NCI-H187 (cell line): ENCODE results near the gene SRGAP3.
"Not testable (repeated sequence)": the region's sequence is repeated elsewhere in the genome, so short reads cannot be mapped to it uniquely, and the experiment has no call there.

Source experiments
- DNase-seq, 2 experiments: peaks; one replicate each; lab custom pipeline; 2025; lab: John Stamatoyannopoulos, UW

The SRGAP3 gene

DNA sequence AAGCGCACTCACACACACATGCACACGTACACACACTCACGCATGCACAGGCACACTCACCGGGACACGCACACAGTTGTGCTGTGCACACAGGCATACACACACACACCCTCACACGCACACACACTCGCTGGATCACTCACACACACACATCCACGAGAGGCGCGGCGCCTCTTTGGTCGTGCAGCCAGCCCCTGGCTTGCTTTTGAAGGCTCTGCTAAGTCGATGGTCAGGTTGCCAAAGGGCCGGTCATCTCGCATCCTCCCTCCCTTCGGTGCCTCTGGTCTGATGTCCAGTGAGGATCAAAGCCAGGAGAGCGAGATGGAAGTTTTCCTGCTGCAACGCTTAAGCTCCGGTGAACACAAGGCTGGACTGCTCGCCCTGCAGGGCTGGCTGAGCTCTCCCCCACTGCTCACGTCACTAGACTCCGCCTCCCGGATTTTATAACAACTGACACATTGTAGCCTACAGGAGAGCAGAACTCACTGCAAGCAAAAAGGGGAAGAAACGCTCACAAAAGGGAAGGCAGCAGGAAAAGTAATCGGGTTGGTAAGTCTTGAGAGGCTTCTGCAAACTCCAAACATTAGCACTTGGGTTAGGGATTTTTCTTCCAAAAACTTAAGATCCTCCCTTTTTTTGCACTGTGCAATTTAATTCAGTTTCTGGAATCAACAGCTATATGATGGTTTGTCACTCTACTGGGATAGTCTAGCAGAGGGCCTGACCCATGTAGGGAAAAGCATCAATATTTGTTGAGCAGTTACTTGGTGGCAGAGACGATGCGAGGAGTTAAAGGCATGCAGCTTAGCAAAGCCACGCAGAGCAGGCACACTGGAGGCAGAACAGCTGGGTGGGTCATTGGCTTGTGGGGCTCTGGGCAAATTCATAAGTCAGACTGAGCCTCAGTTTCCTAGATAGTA lies at the start of gene SRGAP3:
TSS of gene SRGAP3 (minus strand) at position 374 of the 920 bp plus-strand sequence. CDS start 695 bp downstream, outside the sequence.
- DNase-seq, result peak; percentile 39 to 53

DNA sequence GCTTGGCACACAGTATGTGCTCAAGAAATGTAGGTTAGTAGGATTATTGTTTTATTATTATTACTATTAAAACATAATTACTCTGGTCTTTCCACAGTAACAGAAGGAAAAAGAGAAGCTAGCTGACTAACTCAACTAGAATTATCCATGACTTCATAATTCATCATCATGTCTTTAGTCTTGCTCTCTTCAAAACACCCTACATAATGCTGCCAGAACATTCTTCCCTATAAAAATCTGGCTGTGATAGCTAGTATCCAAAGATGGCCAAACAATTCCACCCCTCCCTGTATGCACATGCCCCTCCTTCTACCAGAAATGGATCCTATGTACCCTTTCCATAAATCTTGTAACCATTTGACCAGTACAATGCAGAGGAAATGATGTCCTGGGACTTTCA lies 48.8 kb upstream of the SRGAP3 start:
- DNase-seq, result no peak

DNA sequence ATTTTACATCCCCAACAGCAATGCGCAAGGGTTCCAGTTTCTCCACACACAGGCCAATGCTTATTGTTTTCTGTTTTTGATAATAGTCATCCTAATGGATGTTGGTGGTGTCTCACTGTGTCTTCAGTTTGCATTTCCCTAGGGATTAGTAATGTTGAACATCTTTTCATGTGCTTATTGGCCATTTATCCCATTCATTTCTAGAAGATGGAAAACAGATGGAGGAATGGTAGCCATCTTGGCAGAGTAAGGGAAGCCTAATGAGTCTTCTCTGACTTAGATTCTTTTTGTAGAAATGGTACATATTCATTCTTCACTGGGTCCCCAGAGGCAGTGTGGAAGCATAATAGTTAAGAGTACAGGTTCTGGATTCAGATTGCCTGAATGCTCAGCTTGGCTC lies 46.8 kb upstream of the SRGAP3 start:
- no peak for DNase-seq

DNA sequence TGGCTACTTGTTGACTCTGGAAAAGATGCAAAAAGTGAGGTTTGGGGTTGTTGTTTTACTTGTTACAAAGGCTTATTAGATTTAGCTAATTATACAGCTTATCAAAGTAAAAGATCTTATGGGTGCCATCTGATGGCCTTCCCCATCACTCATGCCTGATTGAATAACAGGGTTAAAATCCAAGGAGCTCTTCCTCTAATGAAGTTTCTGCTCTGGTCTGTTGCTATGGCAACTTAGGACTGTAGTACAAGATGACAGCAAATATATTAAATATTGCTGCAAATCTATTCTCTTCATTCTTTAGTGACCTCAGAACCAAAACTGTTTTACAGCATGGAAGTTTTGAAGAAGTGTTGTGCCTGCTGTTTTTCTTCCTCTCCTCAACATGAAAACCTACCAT lies 45.6 kb upstream of the SRGAP3 start:
- DNase-seq, result no peak

DNA sequence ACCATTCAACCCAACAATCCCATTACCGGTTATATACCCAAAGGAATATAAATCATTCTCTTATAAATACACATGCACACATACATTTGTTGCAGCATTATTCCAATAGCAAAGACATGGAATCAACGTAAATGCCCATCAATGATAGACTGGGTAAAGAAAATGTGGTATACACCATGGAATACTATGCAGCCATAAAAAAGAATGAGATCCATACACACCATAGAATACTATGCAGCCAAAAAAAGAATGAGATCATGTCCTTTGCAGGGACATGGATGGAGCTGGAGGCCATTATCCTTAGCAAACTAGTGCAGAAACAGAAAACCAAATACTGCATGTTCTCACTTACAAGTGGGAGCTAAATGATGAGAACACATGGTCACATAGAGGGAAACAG lies 44.5 kb upstream of the SRGAP3 start:
- DNase-seq, result not testable (repeated sequence)

DNA sequence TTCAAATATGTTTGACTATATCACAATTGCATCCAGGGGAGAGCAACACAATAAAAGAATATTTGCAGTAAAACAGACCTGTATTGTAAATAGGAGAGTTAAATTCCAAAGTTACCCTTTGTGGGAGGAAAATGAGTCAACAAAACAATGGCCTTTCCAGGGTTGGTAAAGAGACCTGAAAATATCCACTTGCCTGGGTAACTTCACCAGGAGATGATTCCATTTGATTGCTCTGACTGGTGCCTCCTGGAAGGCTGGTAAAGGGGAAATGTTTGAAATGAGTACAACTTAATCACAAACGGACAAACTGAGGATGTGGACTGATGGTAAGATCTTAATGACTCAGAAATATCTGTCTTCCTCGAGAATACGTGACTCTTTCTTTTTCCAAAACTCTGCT lies 43.6 kb upstream of the SRGAP3 start:
- no peak for DNase-seq

- DNase-seq, result no peak
These were observed 43.1 kb upstream of the SRGAP3 start for GRCh38 chr3:9292516-9292915.

- DNase-seq, result no peak
These were observed 42.5 kb upstream of the SRGAP3 start for GRCh38 chr3:9291821-9292410.

GRCh38 chr3:9290566-9290965 lies 41.1 kb upstream of the SRGAP3 start:
- no peak for DNase-seq

DNA sequence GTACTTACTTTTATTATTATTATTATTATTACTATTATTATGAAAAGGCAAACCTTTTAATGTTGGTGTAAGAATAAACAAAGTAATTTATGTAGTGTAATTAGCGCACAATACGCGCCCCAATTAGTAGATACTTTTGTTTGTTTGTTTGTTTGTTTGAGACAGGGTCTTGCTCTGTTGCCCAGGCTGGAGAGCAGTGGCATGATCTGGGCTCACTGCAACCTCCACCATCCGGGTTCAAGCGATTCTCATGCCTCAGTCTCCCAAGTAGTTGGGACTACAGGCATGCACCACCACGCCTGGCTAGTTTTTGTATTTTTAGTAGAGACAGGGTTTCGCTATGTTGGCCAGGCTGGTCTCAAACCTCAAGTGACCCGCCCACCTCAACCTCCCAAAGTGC lies 32.1 kb upstream of the SRGAP3 start:
- DNase-seq, result not testable (repeated sequence)

DNA sequence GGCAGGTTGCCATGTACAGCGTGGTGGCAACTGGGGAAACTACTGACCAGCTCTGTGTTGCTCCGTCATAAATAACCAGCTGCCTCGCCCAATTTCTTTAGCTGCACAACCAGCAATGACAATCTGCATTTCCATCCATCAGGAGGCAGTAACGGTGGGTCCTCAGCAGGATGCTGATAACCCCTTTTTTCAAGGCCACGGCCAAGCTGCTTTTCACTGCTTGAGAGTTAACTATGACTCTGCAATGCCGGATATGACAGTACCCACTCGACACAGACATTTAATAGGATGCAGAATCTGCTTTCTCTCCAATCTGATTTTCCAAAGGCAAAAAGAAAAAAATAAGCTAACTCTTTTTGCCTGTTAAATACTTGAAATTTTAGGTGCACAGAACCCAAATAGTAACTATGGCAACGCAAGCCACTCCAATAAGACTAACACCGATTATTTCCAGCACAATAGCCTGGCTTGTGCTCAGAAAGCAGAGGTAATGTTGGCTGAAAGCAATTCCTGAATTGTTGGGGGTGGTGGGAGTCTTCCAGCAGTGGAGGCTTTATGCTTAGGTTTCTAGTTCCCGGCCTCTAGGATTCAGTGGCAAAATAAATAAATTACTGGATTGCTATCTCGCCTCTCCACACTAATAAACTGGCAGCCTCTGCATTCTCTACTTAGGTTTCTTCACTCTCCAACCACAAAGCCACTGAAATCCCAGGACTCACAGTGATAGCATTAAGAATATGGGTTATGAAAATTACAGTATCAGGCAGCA lies 31.2 kb upstream of the SRGAP3 start:
- no peak for DNase-seq

GRCh38 chr3:9279966-9280365 lies 30.5 kb upstream of the SRGAP3 start:
- DNase-seq, result no peak

GRCh38 chr3:9278498-9278897 lies 29.1 kb upstream of the SRGAP3 start:
- DNase-seq, result no peak

GRCh38 chr3:9278085-9278484 lies 28.6 kb upstream of the SRGAP3 start:
- no peak for DNase-seq

GRCh38 chr3:9276761-9277370 lies 27.4 kb upstream of the SRGAP3 start:
- DNase-seq, result no peak

GRCh38 chr3:9271903-9272302 lies 22.5 kb upstream of the SRGAP3 start:
- no peak for DNase-seq

- DNase-seq, result no peak
These were observed 21.3 kb upstream of the SRGAP3 start for GRCh38 chr3:9270704-9271103.

- DNase-seq, result no peak
These were observed 17.3 kb upstream of the SRGAP3 start for GRCh38 chr3:9266716-9267115.

DNA sequence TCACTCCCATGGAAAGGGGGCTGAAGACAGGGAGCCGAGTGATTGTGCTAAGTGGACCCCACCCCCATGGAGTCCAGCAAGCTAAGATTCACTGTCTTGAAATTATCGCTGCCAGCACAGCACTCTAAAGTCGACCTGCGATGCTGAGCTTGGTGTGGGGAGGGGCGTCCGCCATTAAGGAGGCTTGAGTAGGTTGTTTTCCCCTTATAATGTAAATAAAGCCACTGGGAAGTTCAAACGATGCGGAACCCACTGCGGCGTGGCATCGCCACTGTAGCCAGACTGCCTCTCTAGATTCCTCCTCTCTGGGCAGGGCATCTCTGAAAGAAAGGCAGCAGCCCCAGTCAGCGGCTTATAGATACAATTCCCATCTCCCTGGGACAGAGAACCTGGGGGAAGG lies 10.9 kb upstream of the SRGAP3 start:
- DNase-seq, result peak in 1 of 2 experiments; percentile 3

- no peak for DNase-seq
These were observed 7.6 kb upstream of the SRGAP3 start for GRCh38 chr3:9257092-9257491.

DNA sequence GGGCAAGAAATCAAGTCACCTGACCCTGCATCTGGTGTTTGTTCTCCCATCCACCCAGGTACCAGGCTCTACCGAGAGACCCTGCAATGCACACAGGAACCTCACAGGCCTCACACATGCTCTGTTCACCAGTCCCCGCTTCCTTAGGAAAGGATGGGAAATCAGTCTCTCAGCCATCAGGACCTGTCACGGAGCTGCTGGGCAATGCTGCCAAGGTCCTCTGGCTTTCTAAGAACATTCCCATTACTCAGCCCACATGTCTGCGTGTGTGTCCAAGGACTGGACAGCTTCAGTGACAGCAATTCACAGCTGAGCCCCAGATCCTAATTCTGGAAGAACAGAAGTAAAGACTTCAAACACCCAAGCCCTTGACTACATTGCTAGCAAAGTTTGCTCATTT lies 6.5 kb upstream of the SRGAP3 start:
- DNase-seq, result no peak

DNA sequence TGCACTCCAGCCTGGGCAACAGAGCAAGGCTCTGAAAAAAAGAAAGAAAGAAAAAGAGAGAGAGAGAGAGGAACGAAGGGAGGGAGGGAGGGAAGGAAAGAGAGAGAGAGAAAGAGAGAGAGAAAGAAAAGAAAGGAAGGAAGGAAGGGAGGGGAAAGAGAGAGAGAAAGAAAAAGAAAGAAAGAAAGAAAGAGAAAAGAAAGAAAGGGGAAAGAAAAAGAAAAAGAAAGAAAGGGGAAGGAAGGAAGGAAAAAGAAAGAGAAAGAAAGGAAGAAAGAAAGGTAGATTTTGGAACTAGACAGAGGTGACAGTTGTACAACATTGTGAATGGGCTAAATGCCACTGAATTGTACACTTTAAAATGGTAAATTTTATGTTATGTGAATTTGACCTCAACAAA lies 5.3 kb upstream of the SRGAP3 start:
- no peak for DNase-seq
